Neural cell (in vitro differentiated cells): ENCODE measurements around the gene NTRK2.

Experiments
- EP300 ChIP-seq: fragments of 450-650 bp; conservative IDR thresholded peaks from 2 replicates; pipeline ENCODE4 v1.6.1; 2014; ENCODE audit warnings: antibody characterized with exemption, mild to moderate bottlenecking, moderate library complexity; ENCODE audit not compliant: poor library complexity, severe bottlenecking
- TF ChIP-seq, protein P1 (sequence below): fragments of 450-650 bp; IDR thresholded peaks from 2 replicates; pipeline ENCODE4 v1.5.1; 2014; ENCODE audit warnings: antibody characterized with exemption, mild to moderate bottlenecking, moderate library complexity; ENCODE audit not compliant: poor library complexity, severe bottlenecking

DNA sequence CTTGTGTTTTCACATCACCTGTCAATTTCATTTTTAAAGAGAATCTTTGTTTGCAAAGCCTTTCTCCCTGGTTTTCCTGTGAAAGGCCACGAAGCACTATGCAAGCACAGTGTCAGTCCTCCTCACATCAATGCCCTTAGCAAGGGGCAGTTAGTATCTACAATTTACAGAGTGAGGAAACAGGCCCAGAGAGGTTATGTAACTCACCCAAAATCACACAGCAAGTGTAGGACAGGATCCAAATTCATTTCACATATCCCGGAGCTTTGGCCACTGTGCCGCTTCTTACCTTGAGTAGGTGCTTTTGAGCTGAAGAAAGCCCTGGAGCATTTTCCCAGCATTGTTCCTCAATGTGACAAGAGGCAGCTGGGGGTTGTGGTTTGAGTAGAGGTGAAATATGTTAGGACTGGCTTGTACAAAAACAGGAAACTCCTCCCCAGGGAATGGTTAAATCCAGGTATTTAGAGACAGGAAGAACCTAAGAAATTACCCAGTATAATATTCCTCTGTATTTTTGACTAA lies 283.8 kb downstream of the NTRK2 start:
- TF ChIP-seq, protein P1, sequence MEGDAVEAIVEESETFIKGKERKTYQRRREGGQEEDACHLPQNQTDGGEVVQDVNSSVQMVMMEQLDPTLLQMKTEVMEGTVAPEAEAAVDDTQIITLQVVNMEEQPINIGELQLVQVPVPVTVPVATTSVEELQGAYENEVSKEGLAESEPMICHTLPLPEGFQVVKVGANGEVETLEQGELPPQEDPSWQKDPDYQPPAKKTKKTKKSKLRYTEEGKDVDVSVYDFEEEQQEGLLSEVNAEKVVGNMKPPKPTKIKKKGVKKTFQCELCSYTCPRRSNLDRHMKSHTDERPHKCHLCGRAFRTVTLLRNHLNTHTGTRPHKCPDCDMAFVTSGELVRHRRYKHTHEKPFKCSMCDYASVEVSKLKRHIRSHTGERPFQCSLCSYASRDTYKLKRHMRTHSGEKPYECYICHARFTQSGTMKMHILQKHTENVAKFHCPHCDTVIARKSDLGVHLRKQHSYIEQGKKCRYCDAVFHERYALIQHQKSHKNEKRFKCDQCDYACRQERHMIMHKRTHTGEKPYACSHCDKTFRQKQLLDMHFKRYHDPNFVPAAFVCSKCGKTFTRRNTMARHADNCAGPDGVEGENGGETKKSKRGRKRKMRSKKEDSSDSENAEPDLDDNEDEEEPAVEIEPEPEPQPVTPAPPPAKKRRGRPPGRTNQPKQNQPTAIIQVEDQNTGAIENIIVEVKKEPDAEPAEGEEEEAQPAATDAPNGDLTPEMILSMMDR: no peak
- TF ChIP-seq EP300: no peak
